Measurements from ENCODE around the gene C19orf81.

Gene C19orf81

GRCh38 chr19:50660088-50660366 is 10.8 kb downstream of the C19orf81 start:
- no peak overlapping the region for H2AFZ ChIP-seq (ENCODE audit: low read length)
- no peaks in the 10 kb centered on the region for H3K79me2 ChIP-seq (ENCODE audit: insufficient read depth, low read length)
- H3K9ac ChIP-seq (ENCODE audit: low read depth, low read length, poor library complexity, severe bottlenecking) = no peak overlapping the region
- H3F3A ChIP-seq (ENCODE audit: low read depth) = no peaks in the 10 kb centered on the region
- no peaks in the 10 kb centered on the region for H4K20me1 ChIP-seq (ENCODE audit: insufficient read depth, low read length, poor library complexity, severe bottlenecking)
- no peaks in the 10 kb centered on the region for H3K4me1 ChIP-seq (ENCODE audit: insufficient read depth, low read length, poor library complexity, severe bottlenecking)
- H3K4me3 ChIP-seq (ENCODE audit: low read length, poor library complexity, severe bottlenecking) = no peak overlapping the region
- H3K9me2 ChIP-seq (replicated peaks; ENCODE audit: low read depth, low read length) = no peaks in the 10 kb centered on the region
- H3K27me3 ChIP-seq (ENCODE audit: insufficient read depth, low read length, poor library complexity, severe bottlenecking) = no peaks in the 10 kb centered on the region
- no peaks in the 10 kb centered on the region for H3K36me3 ChIP-seq (ENCODE audit: insufficient read depth, low read length)
- no peaks in the 10 kb centered on the region for H3K9me3 ChIP-seq (ENCODE audit: insufficient read depth, low read depth, low read length)
- no peak overlapping the region for H3K4me2 ChIP-seq (ENCODE audit: low read depth, low read length, poor library complexity, severe bottlenecking)
- TF ChIP-seq CTCF (conservative IDR thresholded peaks at IDR 0.05; ENCODE audit: low read length) = no peak
- TF ChIP-seq EZH2phosphoT487 (IDR thresholded peaks at IDR 0.05; ENCODE audit: borderline replicate concordance) = no peak

- H4K20me1 ChIP-seq (ENCODE audit: insufficient read depth, low read length, poor library complexity, severe bottlenecking) = no peaks in the 10 kb centered on the region
- H3K4me2 ChIP-seq (ENCODE audit: low read depth, low read length, poor library complexity, severe bottlenecking) = no peak overlapping the region
- no peaks in the 10 kb centered on the region for H3K4me1 ChIP-seq (ENCODE audit: insufficient read depth, low read length, poor library complexity, severe bottlenecking)
- no peak overlapping the region for H3K9ac ChIP-seq (ENCODE audit: low read depth, low read length, poor library complexity, severe bottlenecking)
- no peaks in the 10 kb centered on the region for H3K79me2 ChIP-seq (ENCODE audit: insufficient read depth, low read length)
- no peak for TF ChIP-seq CTCF (conservative IDR thresholded peaks at IDR 0.05; ENCODE audit: low read length)
- TF ChIP-seq EZH2phosphoT487 (IDR thresholded peaks at IDR 0.05; ENCODE audit: borderline replicate concordance) = no peak
- no peaks in the 10 kb centered on the region for H3F3A ChIP-seq (ENCODE audit: low read depth)
- H3K27me3 ChIP-seq (ENCODE audit: insufficient read depth, low read length, poor library complexity, severe bottlenecking) = no peaks in the 10 kb centered on the region
- no peaks in the 10 kb centered on the region for H3K9me2 ChIP-seq (replicated peaks; ENCODE audit: low read depth, low read length)
- H2AFZ ChIP-seq (ENCODE audit: low read length) = no peak overlapping the region
- H3K9me3 ChIP-seq (ENCODE audit: insufficient read depth, low read depth, low read length) = no peaks in the 10 kb centered on the region
- H3K4me3 ChIP-seq (ENCODE audit: low read length, poor library complexity, severe bottlenecking) = no peak overlapping the region
- H3K36me3 ChIP-seq (ENCODE audit: insufficient read depth, low read length) = no peaks in the 10 kb centered on the region
Observed at GRCh38 chr19:50661023-50661422, 11.8 kb downstream of the C19orf81 start.

GRCh38 chr19:50661766-50662650 is 12.8 kb downstream of the C19orf81 start:
- no peaks in the 10 kb centered on the region for H3K27me3 ChIP-seq (ENCODE audit: insufficient read depth, low read length, poor library complexity, severe bottlenecking)

More at GRCh38 chr19:50661766-50662650, 12.8 kb downstream of the C19orf81 start:
- Histone ChIP-seq H4K20me1 (ENCODE audit: insufficient read depth, low read length, poor library complexity, severe bottlenecking) (no peaks in the 10 kb centered on the region), H3K9ac (ENCODE audit: low read depth, low read length, poor library complexity, severe bottlenecking) (no peak overlapping the region), H3K36me3 (ENCODE audit: insufficient read depth, low read length) (no peaks in the 10 kb centered on the region), H3K4me1 (ENCODE audit: insufficient read depth, low read length, poor library complexity, severe bottlenecking) (no peaks in the 10 kb centered on the region), H3K4me3 (ENCODE audit: low read length, poor library complexity, severe bottlenecking) (no peak overlapping the region), H3K79me2 (ENCODE audit: insufficient read depth, low read length) (no peaks in the 10 kb centered on the region), H3K9me2 (replicated peaks; ENCODE audit: low read depth, low read length) (no peaks in the 10 kb centered on the region), H3K4me2 (ENCODE audit: low read depth, low read length, poor library complexity, severe bottlenecking) (no peak overlapping the region), H3F3A (ENCODE audit: low read depth) (no peaks in the 10 kb centered on the region), H2AFZ (ENCODE audit: low read length) (no peak overlapping the region), H3K9me3 (ENCODE audit: insufficient read depth, low read depth, low read length) (no peaks in the 10 kb centered on the region)
- TF ChIP-seq EZH2phosphoT487 (IDR thresholded peaks at IDR 0.05; ENCODE audit: borderline replicate concordance) = no peak
- no peak for TF ChIP-seq CTCF (conservative IDR thresholded peaks at IDR 0.05; ENCODE audit: low read length)
